ENCODE results near the gene SORT1. TPM values are rescaled to one million over a fixed set of nuclear protein-coding genes. Genes with fewer than 3 reads are reported as not detected.
A peak's percentile ranks its signal among the peaks of the same experiment; 100 is the strongest.

The SORT1 gene
- total and polyA plus RNA-seq, 2 of the 4 experiments (the other 2 are of a cell fraction) = 15.8 to 16.7 TPM

- peaks cover under 1% of the 10 kb centered on the region; the same call in 1 of the 2 replicates for H4K20me1 ChIP-seq (ENCODE audit: insufficient read depth, low read length)
- H2BK20ac ChIP-seq (ENCODE audit: low read depth, low read length) = no peak overlapping the region
- H3K9me3 ChIP-seq (ENCODE audit: control insufficient read depth, insufficient read depth, low read length) = no peaks in the 10 kb centered on the region
- intact Hi-C loops (cut with micrococcal nuclease) (loop anchor here (5.0 kb wide), 1 partner anchor 38 kb away; no protein-coding TSS in a partner anchor), dilution Hi-C loops (cut with HindIII; ENCODE audit: low sequenced_read_pairs, unreplicated experiment) (no loop called here), in situ Hi-C loops (cut with MboI; ENCODE audit: low sequenced_read_pairs) (no loop called here)
- H3K9ac ChIP-seq (ENCODE audit: low read depth, low read length) = no peak overlapping the region
- no peak overlapping the region for H3K23ac ChIP-seq (ENCODE audit: low read depth, low read length)
- no peak overlapping the region for H3K18ac ChIP-seq (ENCODE audit: low read depth, low read length)
- no peak overlapping the region for H2AK9ac ChIP-seq (replicated peaks; ENCODE audit: low read depth, low read length, poor library complexity)
- H3K4me1 ChIP-seq (ENCODE audit: control insufficient read depth, insufficient read depth, low read length) = peaks cover 9% of the 10 kb centered on the region
- no peak overlapping the region for H3K4me3 ChIP-seq (ENCODE audit: insufficient read depth, low read depth, low read length)
- ChIA-PET CTCF (no interaction called here), POLR2A (ENCODE audit: unreplicated experiment) (no interaction called here)
- DNase-seq (peak; percentile 35), ATAC-seq (ENCODE audit: low read depth) (peak; percentile 44; the same call in 1 of the 2 replicates)
- no CpG with 5 or more reads among the region's 1 CpG for WGBS, 2 experiments (ENCODE audit: extremely low coverage in 2 of 2, insufficient read length in 1 of 2)
- H4K91ac ChIP-seq (ENCODE audit: insufficient read depth, low read depth, low read length) = no peak overlapping the region
- no peaks in the 10 kb centered on the region for H3K27me3 ChIP-seq (ENCODE audit: control insufficient read depth, insufficient read depth, low read length)
- no peaks in the 10 kb centered on the region for H3K79me1 ChIP-seq (ENCODE audit: low read depth in 1 of 2, low read length in 2 of 2)
- H4K8ac ChIP-seq (ENCODE audit: low read depth in 2 of 2, low read length in 2 of 2) = no peak overlapping the region
- TF ChIP-seq CEBPB (IDR thresholded peaks at IDR 0.05; ENCODE audit: low read depth, low read length) (peak; percentile 34; the same call in 1 of the 2 replicates), RCOR1 (IDR thresholded peaks at IDR 0.05; ENCODE audit: insufficient replicate concordance, low read length) (no peak)
- no peak overlapping the region for H4K5ac ChIP-seq (ENCODE audit: low read depth, low read length)
- no peak overlapping the region for H2BK15ac ChIP-seq (ENCODE audit: low read depth, low read length)
- no peak overlapping the region for H3K56ac ChIP-seq (ENCODE audit: extremely low read depth, insufficient read depth, low read length)
- no peak overlapping the region for H2BK5ac ChIP-seq (ENCODE audit: low read depth, low read length, poor library complexity, severe bottlenecking)
- peaks cover 24% of the 10 kb centered on the region for H3K9me1 ChIP-seq (ENCODE audit: insufficient read depth, low read length)
- no TSS peak for BruUV-seq (replicated peaks)
- H3K36me3 ChIP-seq (ENCODE audit: control insufficient read depth, insufficient read depth, low read length) = peaks cover 27% of the 10 kb centered on the region
- H3K27ac ChIP-seq (ENCODE audit: insufficient read depth, low read length) = no peak overlapping the region
- no peak overlapping the region for H2AK5ac ChIP-seq (ENCODE audit: low read depth, low read length)
- H2BK120ac ChIP-seq (ENCODE audit: low read depth, low read length) = no peak overlapping the region
- H2AFZ ChIP-seq (replicated peaks; ENCODE audit: low read length, poor library complexity) = no peak overlapping the region
- H3K14ac ChIP-seq (replicated peaks; ENCODE audit: low read depth, low read length) = no peak overlapping the region
- no peak overlapping the region for H3K4me2 ChIP-seq (ENCODE audit: low read depth, low read length)
- no peak overlapping the region for H3K4ac ChIP-seq (ENCODE audit: low read depth, low read length)
These were observed 82.9 kb downstream of the SORT1 start for GRCh38 chr1:109314795-109315194.
